GM12801 (cell line): Measurements from ENCODE around the gene SDS.

Experiments
- CTCF ChIP-seq: IDR thresholded peaks from one replicate; pipeline ENCODE4 v1.5.1; 2011; ENCODE audit warnings: control low read depth; ENCODE audit not compliant: insufficient read length; ENCODE audit errors: extremely low read depth

The SDS gene

GRCh38 chr12:113402586-113403260 lies 964 bp downstream of the SDS start:
- no peak for TF ChIP-seq CTCF

- no peak for TF ChIP-seq CTCF
These were observed 2.4 kb downstream of the SDS start for GRCh38 chr12:113401066-113402000.

GRCh38 chr12:113400362-113400761 lies 3.3 kb downstream of the SDS start:
- TF ChIP-seq CTCF, result no peak

GRCh38 chr12:113399490-113399889 lies 4.2 kb downstream of the SDS start:
- no peak for TF ChIP-seq CTCF

GRCh38 chr12:113398346-113399290 lies 5.1 kb downstream of the SDS start:
- TF ChIP-seq CTCF, result no peak

GRCh38 chr12:113397497-113398197 lies 6.0 kb downstream of the SDS start:
- TF ChIP-seq CTCF, result no peak
